HTR-8/SVneo (cell line): ENCODE measurements around the gene SMARCD1.

Experiments used
- DNase-seq: peaks from one replicate; pipeline ENCODE4 v3.0.0; 2011; ENCODE audit warnings: low spot score, mixed read lengths; ENCODE audit not compliant: insufficient read length
- FAIRE-seq: peaks from 2 replicates; lab custom pipeline; 2011; peaks lifted over from hg19 to GRCh38; lab: Jason Lieb, UNC

Gene SMARCD1

GRCh38 chr12:50084775-50085614, at the start of gene SMARCD1:
Gene SMARCD1, plus strand, starts transcription at chr12:50085342. Its CDS starts 28 bp downstream, at chr12:50085370.
- peak; percentile 55 for FAIRE-seq
- peak; percentile 91 for DNase-seq

DNA sequence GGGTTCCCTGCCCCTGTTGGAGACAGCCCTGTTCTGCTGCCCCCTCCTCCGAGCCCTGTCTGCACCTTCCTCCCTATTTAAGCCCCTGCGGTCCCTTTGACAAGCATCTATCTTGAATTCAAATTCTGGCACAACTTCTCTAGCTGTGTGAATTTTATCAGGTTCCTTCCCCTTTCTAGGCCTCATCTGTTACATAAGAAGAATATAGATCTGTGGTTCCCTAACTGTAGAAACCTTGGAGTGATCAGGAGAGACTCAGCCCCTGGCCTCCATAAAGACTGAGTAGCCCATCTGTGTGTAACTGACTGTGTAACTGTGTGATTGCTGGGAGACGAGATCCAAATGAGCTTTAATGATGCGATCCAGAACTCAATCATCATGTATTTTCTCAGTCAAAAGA, 46.8 kb upstream of the SMARCD1 start:
- DNase-seq = no peak
- FAIRE-seq = no peak

GRCh38 chr12:50039151-50039835, 45.8 kb upstream of the SMARCD1 start:
- FAIRE-seq (no peak), DNase-seq (peak; percentile 78)

DNA sequence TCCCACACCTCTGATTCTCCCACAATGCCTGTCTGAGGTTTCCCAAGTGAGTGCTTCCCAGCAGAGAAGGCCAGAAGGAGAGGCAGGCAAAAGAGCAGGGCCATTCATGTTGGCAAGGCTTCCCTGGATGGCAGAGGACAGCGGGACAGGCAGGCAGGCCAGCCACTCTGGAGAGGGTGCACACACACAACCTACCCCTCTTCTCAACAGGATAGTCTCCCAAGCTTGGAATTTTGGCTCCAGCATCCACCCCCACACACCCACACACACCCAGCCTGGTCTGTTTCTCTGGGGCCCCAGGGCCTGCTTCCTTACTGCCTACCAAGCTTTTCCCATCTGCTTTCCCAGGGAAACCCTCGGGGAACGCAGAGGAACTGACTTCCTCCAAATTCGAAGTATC, 44.5 kb upstream of the SMARCD1 start:
- no peak for DNase-seq
- no peak for FAIRE-seq

GRCh38 chr12:50041062-50041860, 43.9 kb upstream of the SMARCD1 start:
- FAIRE-seq (no peak), DNase-seq (no peak)

DNA sequence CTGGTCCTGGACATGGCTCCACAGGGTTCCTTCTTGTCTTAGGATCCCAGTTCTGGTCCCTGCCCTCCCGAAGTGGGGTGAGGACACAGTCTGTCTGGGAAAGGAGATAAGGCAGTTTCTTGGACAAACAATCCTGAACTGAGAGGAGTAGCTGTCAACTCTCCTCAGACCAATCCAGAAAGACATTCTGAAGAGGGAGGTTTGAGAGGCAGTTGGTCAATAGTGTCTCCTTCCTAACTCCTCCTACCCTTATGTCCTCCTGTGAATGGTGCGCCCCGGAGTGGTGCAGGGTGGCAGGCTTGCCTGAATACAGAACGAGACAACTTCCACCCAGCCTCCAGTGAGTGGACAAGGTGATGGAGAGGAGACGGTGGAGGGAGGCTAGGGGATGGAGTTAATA, 43.2 kb upstream of the SMARCD1 start:
- no peak for FAIRE-seq
- no peak for DNase-seq

DNA sequence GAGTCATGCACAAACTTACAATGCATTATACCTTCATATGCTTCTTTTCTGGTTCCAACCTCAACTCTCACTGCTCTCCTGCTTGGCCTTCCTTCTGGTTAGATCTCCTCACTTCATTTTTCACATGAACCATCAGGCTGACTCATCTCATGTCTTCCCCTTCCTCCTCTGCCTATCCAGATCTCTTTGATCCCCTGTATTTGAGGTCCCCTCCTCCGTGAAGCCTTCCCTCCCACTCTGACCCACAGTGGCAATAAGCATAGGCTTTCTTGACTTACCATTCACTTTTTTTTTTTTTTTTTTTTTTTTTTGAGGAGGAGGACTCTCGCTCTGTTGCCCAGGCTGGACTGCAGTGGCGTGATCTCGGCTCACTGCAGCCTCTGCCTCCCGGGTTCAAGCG, 42.4 kb upstream of the SMARCD1 start:
- no peak for DNase-seq
- no peak for FAIRE-seq

DNA sequence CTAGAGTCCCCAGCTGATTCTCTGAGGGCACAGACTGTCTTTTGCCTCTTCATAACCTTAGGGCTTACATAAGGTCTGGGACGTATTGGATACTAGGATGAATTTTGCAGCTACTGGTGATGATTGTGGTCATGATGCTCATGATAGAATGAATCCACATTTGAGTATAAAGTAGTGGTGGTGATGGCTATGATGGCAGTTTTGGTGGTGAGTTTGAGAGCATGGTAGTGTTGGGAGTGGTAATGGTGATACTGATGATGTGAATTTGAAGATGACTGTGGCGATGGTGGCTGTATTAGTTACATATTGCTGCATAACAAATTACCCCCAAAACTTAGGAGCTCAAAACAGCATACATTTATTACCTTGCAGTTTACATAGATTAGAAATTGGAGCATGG, 41.8 kb upstream of the SMARCD1 start:
- no peak for DNase-seq
- FAIRE-seq = no peak

- no peak for FAIRE-seq
These were observed 41.3 kb upstream of the SMARCD1 start for GRCh38 chr12:50043854-50044253.

GRCh38 chr12:50047693-50048250, 37.4 kb upstream of the SMARCD1 start:
- no peak for FAIRE-seq
- no peak for DNase-seq

More at GRCh38 chr12:50043854-50044253, 41.3 kb upstream of the SMARCD1 start:
- DNase-seq = no peak

GRCh38 chr12:50049254-50050118, 35.7 kb upstream of the SMARCD1 start:
- DNase-seq = no peak
- FAIRE-seq = no peak

- FAIRE-seq (no peak), DNase-seq (no peak)
These were observed 35.1 kb upstream of the SMARCD1 start for GRCh38 chr12:50050119-50050385.

GRCh38 chr12:50050410-50051098, 34.6 kb upstream of the SMARCD1 start:
- no peak for DNase-seq
- no peak for FAIRE-seq

- DNase-seq (no peak), FAIRE-seq (no peak)
These were observed 33.9 kb upstream of the SMARCD1 start for GRCh38 chr12:50051101-50051806.

GRCh38 chr12:50052544-50052943, 32.6 kb upstream of the SMARCD1 start:
- FAIRE-seq = no peak
- DNase-seq = no peak

- no peak for FAIRE-seq
- no peak for DNase-seq
These were observed 32.2 kb upstream of the SMARCD1 start for GRCh38 chr12:50052964-50053363.

DNA sequence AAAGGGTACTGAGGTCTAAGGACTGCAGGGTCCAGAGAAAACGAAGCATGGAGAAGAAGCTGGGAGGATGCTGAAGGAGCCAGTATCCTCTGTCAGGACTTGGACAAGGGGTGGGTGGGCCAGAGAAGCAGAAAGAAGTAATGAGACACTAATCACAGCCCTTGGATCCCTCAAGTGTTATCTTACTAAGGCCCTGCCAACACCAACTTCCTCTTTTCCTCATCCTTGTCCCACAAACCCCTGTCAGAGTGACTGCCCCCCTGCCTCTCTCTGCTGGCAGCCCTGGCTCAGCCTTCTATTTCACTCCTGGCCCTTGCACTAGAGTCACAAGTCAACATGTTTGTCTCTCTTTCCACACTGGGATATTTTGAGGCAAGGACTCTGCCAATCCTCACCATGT, 31.6 kb upstream of the SMARCD1 start:
- FAIRE-seq (no peak), DNase-seq (no peak)

GRCh38 chr12:50055831-50056638, 29.1 kb upstream of the SMARCD1 start:
- DNase-seq = peak; percentile 71
- FAIRE-seq = peak; percentile 26
